Activated CD4-positive, CD25-positive, alpha-beta regulatory T cell treated with anti-CD3 and anti-CD28 coated beads, Interleukin-2, amount 50 U/mL, for 24 hours (primary cell): ENCODE results near the gene RAB31.
"Not testable (repeated sequence)": the region's sequence is repeated elsewhere in the genome, so short reads cannot be mapped to it uniquely, and the experiment has no call there.

Source experiments
- ATAC-seq, 2 donors: fragments of 150-1000 bp; cut with Tn5 transposase; one replicate each; pipeline ENCODE4 v1.10.0; 2021; ENCODE audit warnings: mild to moderate bottlenecking in 1 of 2, moderate library complexity in 1 of 2

The RAB31 gene

DNA sequence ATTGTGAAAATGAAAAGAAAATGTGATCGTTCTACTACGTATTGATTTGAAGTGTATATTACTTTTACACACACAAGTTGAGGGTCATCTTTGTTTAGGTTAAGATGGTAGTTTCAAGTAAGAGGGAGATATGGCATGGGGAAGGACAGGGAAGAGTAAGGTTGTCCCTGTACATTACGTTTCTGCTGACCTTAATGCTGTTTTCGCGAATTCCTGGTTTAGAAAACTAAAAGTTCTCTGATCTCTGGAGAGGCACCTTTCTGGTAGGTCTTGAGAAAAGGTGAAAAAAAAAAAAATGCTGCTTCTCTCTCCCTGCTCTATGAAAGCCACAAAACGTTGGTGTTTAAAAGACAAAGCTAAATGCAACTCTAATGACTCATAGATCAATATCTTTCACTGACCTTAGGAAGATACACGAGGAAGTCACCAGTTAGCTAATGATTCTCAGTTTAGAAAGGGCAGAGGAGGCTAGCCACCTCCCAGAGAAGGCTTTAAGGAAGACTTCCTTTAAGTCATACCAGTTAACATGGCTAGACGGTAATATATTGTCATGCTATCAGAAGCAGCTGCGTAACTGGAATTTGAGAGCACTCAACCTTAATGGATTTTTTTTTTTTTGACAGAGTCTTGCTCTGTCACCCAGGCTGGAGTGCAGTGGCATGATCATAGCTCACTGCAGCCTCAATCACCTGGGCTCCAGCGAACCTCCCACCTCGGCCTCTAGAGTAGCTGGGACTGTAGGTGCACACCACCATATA is 190.9 kb downstream of the RAB31 start:
- no peak for ATAC-seq

DNA sequence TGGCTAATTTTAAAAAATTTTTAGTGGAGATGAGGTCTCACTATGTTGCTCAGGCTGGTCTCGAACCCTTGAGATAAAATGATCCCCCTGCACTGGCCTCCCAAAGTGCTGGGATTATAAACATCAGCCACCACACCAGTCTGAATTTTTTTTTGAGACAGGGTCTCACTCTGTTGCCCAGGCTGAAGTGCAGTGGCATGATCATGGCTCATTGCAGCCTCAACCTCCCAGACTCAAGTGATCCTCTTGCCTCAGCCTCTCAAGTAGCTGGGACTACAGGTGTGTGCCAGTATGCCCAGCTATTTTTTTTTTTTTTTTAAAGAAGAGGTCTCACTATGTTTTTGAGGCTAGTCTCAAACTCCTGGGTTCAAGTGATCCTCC is 191.4 kb downstream of the RAB31 start:
- ATAC-seq, result not testable (repeated sequence)

DNA sequence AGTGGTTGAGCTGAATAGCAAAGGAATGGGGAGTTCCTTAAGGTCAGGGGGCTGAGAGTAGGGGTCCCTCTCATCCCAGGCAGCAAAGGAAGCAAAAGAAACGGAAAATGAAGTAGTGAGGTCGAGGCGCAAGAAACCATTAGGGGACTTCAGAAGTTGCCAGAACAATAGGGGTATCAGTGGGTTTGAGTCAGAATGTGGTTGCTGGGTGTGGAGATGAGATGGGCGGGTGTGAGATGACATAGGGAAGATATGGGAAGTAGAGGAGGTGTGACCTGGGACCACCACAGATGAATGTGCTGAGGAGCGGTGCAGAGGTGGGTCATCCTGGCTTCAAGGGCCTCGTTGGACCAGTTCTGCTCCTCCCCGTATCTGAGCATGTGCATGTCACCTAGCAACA is 192.6 kb downstream of the RAB31 start:
- ATAC-seq, result no peak

DNA sequence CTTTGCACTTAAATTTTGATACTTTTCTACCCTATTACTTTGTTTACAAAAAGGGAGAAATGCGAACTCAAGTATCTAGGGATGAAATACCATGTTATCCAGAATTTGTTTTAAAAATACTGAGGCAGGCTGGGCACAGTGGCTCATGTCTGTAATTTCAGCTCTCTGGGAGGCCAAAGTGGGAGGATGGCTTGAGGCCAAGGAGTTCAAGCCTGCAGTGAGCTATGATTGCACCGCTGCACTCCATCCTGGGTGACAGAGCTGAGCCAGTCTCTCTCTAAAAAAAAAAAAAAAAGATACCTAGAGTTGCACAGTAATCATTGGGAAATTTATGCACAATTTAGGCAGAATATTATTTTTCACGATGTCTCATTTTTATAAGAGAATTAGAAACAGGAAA is 193.3 kb downstream of the RAB31 start:
- no peak for ATAC-seq

DNA sequence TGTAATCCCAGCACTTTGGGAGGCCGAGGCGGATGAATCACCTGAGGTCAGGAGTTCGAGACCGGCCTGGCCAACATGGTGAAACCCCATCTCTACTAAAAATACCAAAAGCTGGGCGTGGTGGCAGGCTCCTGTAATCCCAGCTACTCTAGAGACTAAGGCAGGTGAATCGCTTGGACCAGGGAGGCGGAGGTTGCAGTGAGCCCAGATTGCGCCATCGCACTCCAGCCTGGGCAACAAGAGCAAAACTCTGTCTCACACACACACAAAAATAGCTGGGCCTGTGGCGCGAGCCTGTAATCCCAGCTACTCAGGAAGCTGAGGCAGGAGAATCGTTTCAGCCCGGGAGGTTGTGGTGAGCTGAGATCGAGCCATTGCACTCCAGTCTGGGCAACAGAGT is 194.2 kb downstream of the RAB31 start:
- ATAC-seq, result not testable (repeated sequence)

DNA sequence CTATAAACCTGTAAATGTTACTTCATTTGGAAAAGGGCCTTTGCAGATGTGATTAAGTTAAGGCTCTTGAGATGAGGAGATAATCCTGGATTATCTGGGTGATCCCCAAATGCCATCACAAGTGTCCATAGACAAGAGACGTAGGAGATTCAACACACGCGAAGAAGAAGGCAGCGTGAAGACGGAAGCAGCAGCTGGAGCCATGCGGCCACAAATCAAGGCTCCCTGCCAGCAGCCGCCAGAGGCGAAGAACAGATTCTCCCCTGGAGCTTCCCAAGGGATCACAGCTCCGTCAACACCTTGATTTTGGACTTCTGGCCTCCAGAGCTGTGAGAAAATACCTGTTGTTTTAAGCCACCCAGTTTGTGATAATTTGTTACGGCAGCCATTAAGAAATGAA is 194.7 kb downstream of the RAB31 start:
- no peak for ATAC-seq

DNA sequence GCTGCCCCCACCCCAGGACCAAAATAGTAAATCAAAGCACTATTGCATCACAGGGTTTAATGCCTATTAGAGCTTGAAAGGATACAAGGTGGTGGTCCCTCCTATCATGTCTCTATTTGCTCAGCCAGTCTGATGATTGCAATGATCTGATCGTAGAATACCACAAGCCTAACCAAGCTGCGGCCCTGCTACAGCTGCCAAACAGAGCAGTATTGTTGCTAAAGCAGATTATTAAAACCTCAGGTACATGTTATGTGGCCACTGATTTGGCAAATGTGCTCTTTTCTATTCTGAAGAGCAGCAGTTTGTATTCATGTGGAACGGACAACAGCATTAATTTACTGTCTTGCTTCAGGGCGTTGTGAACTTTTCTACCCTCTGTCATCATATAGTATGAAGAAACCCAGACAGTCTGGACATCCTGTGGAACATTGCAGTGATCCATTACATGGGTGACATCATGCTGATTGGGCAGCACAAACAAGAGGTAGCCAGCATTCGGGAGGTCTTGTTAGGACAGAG is 197.4 kb downstream of the RAB31 start:
- no peak for ATAC-seq

DNA sequence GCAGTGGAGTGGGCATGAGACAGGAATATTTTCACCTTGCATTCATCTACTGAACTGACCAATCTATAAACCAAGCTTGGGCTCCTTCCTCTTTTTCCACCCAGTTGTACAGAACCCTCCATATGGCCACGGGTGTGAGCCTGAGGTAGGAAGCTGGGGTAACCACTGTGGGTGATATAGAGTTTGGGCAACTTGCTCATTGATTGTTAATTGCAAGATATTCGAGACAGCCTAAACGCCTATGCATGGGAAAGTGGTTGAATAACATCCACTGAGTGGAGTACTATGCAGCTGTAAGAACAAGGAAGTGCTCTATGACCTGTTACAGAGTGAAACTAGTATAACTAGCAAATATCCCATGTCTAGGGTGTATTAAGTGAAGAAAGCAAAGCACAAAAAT is 198.4 kb downstream of the RAB31 start:
- no peak for ATAC-seq

DNA sequence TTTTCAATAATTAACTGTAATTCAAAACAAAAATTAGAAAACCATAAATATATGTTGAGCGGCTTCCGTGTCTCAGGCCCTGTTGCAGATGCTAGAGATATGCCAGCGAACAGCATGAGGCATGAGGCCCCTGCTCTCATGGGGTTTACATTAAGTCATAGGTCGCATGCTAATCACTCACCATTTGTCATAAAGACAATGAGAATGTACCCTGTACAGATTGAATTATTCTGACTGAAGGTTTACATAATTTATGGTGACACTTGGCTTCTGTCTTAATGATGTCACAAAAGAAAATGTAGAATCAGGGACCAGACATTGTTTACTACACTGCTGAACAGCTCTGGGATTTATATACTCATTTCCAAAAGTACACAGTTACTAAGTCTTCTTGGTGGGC is 199.8 kb downstream of the RAB31 start:
- ATAC-seq, result no peak

DNA sequence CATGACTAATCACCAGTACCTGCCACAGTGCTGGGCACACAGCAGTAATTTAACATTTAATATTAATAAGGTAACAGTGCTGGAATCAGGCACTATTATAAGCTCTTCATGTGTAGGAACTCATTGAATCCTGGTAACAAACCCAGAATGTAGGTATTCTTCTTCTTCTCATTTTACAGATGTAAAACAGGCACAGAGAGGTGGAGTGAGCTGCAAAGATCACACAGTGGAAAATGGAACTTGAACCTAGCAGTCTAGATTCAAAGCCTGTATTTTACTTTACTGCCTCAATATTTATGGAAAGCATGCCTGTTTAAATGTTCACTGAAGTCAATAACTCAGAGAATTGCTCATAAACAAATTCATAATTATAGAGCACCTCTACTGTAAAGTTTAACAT is 202.0 kb downstream of the RAB31 start:
- no peak for ATAC-seq

DNA sequence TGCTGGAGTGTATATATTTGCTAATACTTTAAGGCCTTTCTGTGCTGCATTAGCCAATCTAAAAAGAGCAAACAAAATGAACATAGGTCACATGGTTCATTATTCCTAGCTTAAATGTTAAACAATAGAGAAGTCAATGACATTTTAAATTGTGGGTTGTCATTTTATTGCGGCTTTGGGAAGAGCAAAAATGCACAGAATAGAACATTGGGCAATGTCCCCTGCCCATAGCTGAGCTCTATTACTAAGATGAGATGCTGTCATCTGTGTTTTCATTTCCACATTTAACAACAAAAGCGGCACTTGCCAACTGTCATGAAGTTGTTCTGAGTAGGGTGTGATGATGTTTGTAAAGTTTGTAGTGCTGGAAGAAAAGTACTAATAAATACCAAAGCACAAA is 202.6 kb downstream of the RAB31 start:
- no peak for ATAC-seq

DNA sequence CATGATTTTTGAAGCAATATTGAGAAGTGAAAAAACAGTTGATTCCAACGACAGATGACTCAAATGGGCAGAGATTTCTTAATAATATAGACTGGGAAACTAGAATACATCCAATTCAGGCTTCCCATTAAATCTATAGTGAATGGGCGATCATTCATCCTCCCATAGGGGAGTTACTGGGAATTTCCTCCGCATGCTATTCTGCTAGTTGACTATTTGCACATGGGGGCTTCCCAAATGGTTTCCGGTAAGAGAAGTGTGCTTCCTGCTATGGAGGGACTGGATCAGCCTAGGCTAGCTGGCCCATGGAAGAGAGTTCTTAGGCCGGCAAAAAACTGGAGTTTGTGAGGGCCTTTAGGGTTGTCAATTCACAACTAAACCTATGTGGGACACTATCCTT is 203.1 kb downstream of the RAB31 start:
- no peak for ATAC-seq
